H1 (cell line): Measurements from ENCODE around the gene PDZD2. TPM values are rescaled to one million over a fixed set of nuclear protein-coding genes. Genes with fewer than 3 reads are reported as not detected.

Source experiments
- EP300 ChIP-seq, 2 experiments: IDR thresholded peaks; 1 replicate in 1 of 2; 2 replicates in 1 of 2; pipeline ENCODE4 v1.6.1; 2011 to 2012; ENCODE audit warnings: low read depth in 2 of 2, low read length in 2 of 2, mild to moderate bottlenecking in 2 of 2, borderline replicate concordance in 1 of 2, inconsistent platforms in 1 of 2, moderate library complexity in 1 of 2
- HDAC6 ChIP-seq: IDR thresholded peaks from one replicate; pipeline ENCODE4 v1.7.1; 2012; ENCODE audit warnings: low read depth, mild to moderate bottlenecking, inconsistent platforms, low read length, moderate library complexity
- ZNF274 ChIP-seq: IDR thresholded peaks from 2 replicates; pipeline ENCODE4 v1.7.0; 2012; ENCODE audit warnings: low read length, borderline replicate concordance; ENCODE audit errors: extremely low read depth
- polyA plus RNA-seq, 7 experiments: library from polyadenylated mRNA; depleted of rRNA in 3 of 7; stranded (reverse) in 5 of 7; unstranded in 2 of 7; fragments of >200 nt in 5 of 7; fragments of 200-250 nt in 2 of 7; gene quantifications; 1 replicate in 5 of 7; 2 replicates in 1 of 7; 4 replicates in 1 of 7; pipeline versions ENCODE4 v1.2.1 to v1.2.3, GENCODE V29; 2011 to 2013; ENCODE audit warnings: missing spikeins in 2 of 7, mixed read lengths in 2 of 7
- total RNA-seq: library from RNA; stranded (reverse); fragmentation: NEBNext Ultra II Directional; extraction: Animal tissue kit (Norgen Biotek cat#: 25700); gene quantifications from 2 replicates; pipeline ENCODE4 v1.2.1, GENCODE V29; 2021
- TF ChIP-seq, protein P1 (sequence below): IDR thresholded peaks from 2 replicates; pipeline ENCODE4 v1.6.1; 2011; ENCODE audit warnings: low read length, improper control_type of control experiment

The PDZD2 gene
- total and polyA plus RNA-seq, 2 of the 8 experiments (the other 6 are each of a cell fraction or from before 2014, with no cell fraction given) = 1.2 to 6.8 TPM

DNA sequence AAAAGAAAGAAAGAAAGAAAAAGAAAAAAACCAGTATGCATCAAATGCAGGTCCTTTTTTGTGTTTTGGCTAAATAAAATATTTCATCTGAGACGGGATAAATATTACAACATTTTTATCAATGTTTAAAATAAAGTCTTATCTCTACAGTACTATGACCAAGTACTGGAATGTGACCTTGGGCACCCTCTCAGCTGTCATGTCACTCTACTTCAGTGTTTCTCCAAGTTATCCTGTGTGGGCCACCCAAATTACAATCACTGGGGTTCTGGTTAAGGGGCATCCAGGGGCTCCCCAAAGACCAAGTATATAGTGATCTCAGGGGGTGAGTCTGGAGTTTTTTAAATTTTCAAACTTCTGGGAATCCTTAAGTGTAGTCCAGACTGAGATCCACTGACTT, 3.5 kb upstream of the PDZD2 start (continued):
- TF ChIP-seq HDAC6 (no peak), EP300 (IDR thresholded peaks at IDR 0.05; ENCODE audit: borderline replicate concordance in 1 of 2, low read depth in 2 of 2, low read length in 2 of 2) (no peak), ZNF274 (no peak)
- TF ChIP-seq, protein P1, sequence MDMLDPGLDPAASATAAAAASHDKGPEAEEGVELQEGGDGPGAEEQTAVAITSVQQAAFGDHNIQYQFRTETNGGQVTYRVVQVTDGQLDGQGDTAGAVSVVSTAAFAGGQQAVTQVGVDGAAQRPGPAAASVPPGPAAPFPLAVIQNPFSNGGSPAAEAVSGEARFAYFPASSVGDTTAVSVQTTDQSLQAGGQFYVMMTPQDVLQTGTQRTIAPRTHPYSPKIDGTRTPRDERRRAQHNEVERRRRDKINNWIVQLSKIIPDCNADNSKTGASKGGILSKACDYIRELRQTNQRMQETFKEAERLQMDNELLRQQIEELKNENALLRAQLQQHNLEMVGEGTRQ = no peak
